ENCODE measurements around the gene CNTN6. TPM values are rescaled to one million over a fixed set of nuclear protein-coding genes. Genes with fewer than 3 reads are reported as not detected.

Gene CNTN6
- total and polyA plus RNA-seq, 12 donors: 2.4 to 14.9 (median 8.6) TPM

DNA sequence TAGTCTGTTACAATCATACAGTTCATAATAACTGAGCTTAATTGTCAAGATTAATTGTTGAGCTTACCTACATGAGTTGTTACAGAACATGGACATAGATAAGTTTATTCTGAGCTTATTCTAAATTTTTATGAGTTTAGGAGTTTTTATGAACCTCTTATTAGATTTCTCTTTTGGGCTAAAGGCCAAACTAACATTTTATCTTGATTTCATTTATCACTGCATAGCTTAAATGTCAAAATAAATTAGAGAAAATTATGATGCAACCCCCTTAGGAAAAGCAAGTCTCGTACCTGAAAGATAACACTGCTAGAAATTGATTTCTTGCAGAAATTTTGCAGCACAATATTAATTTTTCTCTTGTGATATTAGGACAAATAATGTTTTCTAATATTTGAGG lies 54.5 kb downstream of the CNTN6 start:
- no peaks in the 10 kb centered on the region for H3K36me3 ChIP-seq (replicated peaks in 1 of 2)
- peaks cover 0 to 4% of the 10 kb centered on the region in 2 donors for H3K4me1 ChIP-seq (replicated peaks in 1 of 2)
- no peaks in the 10 kb centered on the region for H3K9me3 ChIP-seq (replicated peaks in 1 of 3)
- WGBS, 4 donors: 26 to 39% (median 33%) methylated on average over 1 of the region's 1 CpG
- H3K4me3 ChIP-seq: no peak overlapping the region
- no peak for TF ChIP-seq CTCF (IDR thresholded peaks at IDR 0.05)
- H3K27me3 ChIP-seq: no peaks in the 10 kb centered on the region
- H3K27ac ChIP-seq: no peak overlapping the region
- no peak for DNase-seq
- intact Hi-C loops (cut with DNase I): no loop called here

DNA sequence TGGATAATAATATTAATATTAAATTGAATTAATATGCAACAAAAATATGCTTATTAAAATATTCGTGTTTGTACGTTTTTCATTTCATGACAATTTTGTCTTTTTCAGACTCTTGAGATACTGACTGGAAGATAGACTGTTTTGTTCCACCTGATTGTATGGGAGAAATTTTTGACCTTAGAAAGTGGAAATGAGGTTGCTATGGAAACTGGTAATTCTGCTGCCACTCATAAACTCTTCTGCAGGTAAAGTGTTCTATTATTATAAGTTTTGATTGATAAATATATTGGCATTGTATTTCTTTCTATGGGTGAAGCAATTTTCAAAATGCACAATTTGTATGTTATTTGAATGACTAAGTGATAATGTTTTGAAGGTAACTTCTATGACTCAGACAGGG lies 55.0 kb downstream of the CNTN6 start:
- no peak overlapping the region for H3K4me3 ChIP-seq
- DNase-seq: no peak
- no peaks in the 10 kb centered on the region for H3K36me3 ChIP-seq (replicated peaks in 1 of 2)
- TF ChIP-seq CTCF (IDR thresholded peaks at IDR 0.05): no peak
- no peak for TF ChIP-seq POLR2A (IDR thresholded peaks at IDR 0.05)
- H3K27ac ChIP-seq: no peak overlapping the region
- no peaks in the 10 kb centered on the region for H3K27me3 ChIP-seq
- WGBS, 4 donors: 71 to 81% (median 75%) methylated on average over 2 of the region's 2 CpGs
- intact Hi-C loops (cut with DNase I): no loop called here
- H3K9me3 ChIP-seq (replicated peaks in 1 of 3): no peaks in the 10 kb centered on the region
- H3K4me1 ChIP-seq (replicated peaks in 1 of 2): peaks cover 0 to 4% of the 10 kb centered on the region in 2 donors

GRCh38 chr3:1164101-1164500 lies 71.3 kb downstream of the CNTN6 start:
- H3K27ac ChIP-seq: no peak overlapping the region
- H3K36me3 ChIP-seq (replicated peaks in 1 of 2): no peaks in the 10 kb centered on the region
- H3K27me3 ChIP-seq: no peaks in the 10 kb centered on the region
- no peak overlapping the region for H3K4me3 ChIP-seq
- peaks cover 0 to 4% (median 0%) of the 10 kb centered on the region in 3 donors for H3K9me3 ChIP-seq (replicated peaks in 1 of 3)
- intact Hi-C loops (cut with DNase I): no loop called here
- DNase-seq: no peak
- H3K4me1 ChIP-seq (replicated peaks in 1 of 2): no peaks in the 10 kb centered on the region
- WGBS, 4 donors: 79 to 89% (median 85%) methylated on average over 2 of the region's 2 CpGs
- TF ChIP-seq POLR2A (IDR thresholded peaks at IDR 0.05) (no peak), CTCF (IDR thresholded peaks at IDR 0.05) (no peak)

- Histone ChIP-seq H3K36me3 (replicated peaks in 1 of 2) (no peaks in the 10 kb centered on the region), H3K4me1 (replicated peaks in 1 of 2) (peaks cover 0 to 6% of the 10 kb centered on the region in 2 donors), H3K27me3 (no peaks in the 10 kb centered on the region), H3K27ac (no peak overlapping the region), H3K9me3 (replicated peaks in 1 of 3) (no peaks in the 10 kb centered on the region), H3K4me3 (no peak overlapping the region)
- TF ChIP-seq POLR2A (IDR thresholded peaks at IDR 0.05) (no peak), CTCF (IDR thresholded peaks at IDR 0.05) (no peak)
- DNase-seq: no peak
- intact Hi-C loops (cut with DNase I): no loop called here
- 79 to 87% (median 85%) methylated on average over 3 of the region's 3 CpGs for WGBS, 4 donors
Observed at GRCh38 chr3:1171320-1171719, 78.5 kb downstream of the CNTN6 start.

Measured in adrenal gland (tissue), 12 donors.